Hindlimb muscle (tissue), 1 donor: Measurements from ENCODE around the gene KLHL30. TPM values are rescaled to one million over a fixed set of nuclear protein-coding genes. Genes with fewer than 3 reads are reported as not detected.
"Not testable (repeated sequence)": the region's sequence is repeated elsewhere in the genome, so short reads cannot be mapped to it uniquely, and the experiment has no call there.

Experiments
- DNase-seq: peaks from one replicate; pipeline ENCODE4 v3.0.0-alpha.2; 2013
- polyA plus RNA-seq: library from polyadenylated mRNA; unstranded; fragments of 120-200 nt; gene quantifications from one replicate; pipeline ENCODE4 v1.2.1, GENCODE V29; 2013; ENCODE audit not compliant: insufficient read length

KLHL30 gene
- polyA plus RNA-seq, 1 donor, result 25.9 TPM

DNA sequence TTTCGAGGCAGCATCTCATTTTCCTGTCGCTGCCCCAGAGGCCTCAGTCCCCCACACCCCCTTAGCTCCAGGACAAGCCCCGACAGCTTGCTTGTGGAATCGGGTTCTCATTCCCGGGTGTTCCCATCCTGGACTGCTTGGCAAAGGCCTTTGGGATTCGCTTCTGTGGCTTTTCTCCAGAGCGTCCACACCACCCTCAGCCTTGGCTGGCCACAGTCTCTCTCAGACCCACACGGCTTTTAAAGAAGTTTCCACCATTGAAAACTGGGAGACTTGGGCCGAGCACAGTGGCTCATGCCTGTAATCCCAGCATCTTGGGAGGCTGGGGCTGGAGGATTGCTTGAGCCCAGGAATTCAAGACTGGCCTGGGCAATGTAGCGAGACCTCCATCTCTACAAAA lies 35.6 kb upstream of the KLHL30 start:
- DNase-seq, result no peak

DNA sequence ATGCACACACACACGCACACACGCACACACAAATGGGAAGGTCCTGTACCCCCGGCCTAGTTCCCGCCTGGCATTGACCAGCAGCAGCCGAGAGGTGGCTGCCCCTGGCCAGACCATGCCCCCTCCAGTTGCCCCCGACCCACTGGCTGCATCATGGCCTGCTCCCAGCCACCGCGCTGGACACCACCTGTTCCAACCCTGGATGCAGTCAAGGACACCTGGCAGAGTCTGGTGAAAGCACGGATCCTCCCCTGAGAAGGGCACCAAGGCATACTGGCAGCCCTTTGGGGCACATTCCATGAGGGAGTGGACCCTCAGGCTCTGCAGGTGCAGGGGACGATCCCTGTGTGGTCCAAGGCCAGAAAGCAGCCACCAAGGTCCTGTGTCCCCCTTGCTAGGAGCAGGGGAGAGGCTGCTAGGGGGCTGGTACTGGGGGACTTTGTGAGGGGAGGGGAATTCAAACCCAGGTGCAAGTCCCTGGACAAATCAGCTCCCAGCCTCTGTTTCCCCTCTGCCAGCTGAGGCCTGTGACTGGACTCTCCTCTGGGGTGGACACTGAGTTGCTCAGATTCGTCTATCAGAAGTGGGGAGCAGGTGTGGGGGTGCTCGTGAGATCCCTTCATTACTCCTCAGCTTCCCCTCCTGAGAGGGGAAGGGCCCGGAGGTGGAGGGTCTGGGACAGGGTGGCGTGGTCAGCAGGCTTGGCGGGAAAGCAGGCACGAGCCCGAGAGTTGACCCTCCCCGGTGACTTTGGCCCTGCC lies 34.8 kb upstream of the KLHL30 start:
- no peak for DNase-seq

DNA sequence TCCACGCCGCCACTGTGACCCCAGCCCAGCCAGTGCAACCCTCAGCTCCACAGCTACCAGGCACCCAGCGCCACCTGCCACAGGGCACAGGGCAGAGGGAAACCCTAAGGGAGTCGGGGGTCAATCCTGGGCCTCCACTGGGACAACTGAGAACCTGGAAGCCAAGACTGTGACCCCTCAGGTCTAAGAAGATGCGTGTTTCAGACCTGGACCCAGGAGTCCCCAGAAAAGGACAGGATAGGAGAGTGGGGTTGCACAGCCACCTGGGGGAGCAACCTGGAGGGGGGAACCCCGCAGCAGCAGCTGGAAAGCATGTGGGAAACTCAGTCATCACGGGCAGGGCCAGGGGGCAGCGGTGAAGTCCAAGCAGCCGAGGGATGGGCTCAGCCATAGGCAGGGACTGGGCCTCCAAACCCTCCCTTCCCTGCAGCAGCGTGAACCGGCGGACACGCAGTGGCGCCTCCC lies 34.2 kb upstream of the KLHL30 start:
- DNase-seq, result no peak

DNA sequence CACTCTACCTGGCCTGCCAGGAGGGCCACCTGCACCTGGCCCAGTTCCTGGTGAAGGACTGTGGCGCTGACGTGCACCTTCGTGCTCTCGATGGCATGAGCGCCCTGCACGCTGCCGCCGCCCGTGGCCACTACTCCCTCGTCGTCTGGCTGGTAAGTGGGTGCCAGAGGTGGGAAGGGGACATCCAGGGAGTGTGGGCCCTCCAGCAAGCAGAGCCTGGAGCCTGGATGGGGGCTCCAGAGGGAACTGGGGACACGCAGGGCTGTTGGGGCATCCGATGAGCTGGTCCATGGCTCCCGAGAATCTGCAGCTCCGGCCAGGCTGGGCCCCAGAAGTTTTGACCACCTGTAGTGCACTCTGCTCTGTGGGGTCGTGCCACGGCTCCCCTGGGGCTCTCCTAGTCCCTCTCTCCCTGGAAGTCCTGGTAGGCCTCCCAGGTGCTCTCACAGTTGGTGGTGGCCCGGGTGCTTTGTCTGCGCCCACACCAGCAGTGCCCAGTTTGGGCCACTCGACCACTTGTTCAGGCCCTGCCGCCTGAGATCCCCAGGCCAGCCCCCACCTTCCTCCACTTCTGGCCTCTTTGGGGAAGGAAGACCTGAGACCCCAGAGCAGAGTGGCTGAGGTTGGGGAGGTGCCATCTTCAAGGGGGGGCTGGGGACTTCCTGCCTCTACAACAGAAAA lies 33.6 kb upstream of the KLHL30 start:
- no peak for DNase-seq

DNA sequence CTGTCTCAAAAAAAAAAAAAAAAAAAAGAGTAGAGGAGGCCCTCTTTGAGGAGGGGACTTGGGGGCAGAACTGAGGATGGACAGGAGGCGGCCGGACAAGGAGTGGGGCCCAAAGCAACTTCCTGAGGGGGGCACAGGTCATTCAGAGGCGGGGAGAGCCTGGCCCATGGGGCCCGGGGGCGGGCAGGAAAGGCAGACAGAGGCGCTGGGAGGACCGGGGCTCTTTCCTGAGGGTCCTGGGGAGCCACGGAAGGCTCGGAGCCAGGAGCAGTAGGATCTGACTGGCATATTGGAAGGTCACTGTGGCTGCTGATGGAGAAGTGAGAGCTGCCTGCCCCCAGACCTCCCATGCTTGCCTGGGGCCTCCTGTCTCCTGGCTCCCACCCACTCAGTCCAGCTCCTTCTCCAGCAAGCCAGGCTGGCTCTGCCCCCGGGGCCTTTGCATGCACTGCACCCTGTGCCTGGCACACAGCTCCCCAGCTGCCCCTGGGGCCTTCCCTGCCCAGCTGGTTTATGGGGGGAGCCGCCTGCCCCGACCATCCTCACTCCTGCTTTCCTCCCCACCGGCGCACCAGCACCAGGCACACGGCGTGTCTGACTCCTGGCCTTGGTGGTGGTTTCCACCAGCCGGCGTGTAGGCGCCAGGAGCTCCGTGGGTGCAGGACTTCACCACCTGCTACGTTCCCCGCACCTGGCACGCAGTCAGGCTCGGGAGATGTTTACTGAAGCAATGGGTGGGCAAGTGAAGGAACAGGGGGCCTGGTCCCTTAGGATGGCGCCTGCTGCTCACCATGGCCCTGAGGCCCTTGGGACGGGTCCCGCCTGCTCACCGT lies 32.7 kb upstream of the KLHL30 start:
- DNase-seq, result no peak

DNA sequence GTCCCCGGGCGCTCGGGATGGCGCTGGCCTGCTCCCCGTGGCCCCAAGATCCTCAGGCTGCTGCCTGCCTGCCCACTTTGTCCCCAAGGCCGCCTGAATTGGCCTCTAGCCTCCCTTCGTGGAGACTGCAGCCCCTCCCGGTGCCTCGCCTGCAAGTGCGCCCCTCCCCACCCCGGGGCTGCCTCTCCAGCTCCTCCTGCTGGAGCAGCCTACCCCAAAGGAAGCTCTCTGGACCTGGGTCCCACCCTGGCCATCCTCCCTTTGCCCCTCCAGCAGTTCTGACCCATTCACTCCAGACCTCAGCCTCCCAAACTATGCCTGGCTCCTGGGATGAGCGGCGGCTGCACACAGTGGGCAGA lies 32.1 kb upstream of the KLHL30 start:
- DNase-seq, result no peak

DNA sequence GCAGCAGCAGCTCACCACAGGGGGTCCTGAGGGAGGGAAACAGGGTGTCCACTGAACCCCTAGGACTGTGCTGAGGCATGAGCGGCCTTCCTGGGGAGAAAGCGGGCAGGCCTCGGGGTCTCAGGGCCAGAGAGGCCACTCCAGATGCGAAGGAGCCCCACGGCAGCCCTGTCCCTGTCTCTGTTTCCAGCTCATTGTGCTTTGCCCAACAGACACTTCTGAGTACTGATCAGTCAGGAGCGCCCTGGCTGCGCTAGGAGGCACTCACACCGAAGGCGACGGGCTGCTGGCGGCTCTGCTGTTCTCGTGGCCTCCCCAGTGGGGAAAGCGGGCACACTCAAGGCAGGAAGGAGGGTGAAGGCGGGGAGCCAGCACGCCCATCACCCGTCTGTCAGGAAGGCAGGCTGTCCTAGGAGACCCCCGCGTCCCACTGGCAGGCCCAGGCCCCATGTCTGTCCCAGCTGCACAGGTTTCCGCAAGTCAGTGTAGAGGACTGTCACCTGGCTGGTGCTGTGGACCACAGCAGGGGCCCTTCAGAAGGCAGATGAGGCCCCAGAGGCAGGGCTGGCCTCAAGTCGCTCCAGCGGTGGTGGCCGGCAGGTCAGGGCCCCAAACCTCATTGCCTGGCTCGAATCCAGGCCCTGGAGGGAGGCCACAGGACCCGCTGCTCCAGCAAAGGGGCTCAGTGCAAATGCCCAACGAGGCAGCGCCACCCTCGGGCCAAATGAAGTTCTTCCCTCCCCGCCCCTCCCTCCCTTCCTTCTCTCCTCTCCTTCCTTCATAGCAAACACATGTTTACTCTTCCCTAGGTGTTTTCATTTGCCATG lies 31.6 kb upstream of the KLHL30 start:
- no peak for DNase-seq

DNA sequence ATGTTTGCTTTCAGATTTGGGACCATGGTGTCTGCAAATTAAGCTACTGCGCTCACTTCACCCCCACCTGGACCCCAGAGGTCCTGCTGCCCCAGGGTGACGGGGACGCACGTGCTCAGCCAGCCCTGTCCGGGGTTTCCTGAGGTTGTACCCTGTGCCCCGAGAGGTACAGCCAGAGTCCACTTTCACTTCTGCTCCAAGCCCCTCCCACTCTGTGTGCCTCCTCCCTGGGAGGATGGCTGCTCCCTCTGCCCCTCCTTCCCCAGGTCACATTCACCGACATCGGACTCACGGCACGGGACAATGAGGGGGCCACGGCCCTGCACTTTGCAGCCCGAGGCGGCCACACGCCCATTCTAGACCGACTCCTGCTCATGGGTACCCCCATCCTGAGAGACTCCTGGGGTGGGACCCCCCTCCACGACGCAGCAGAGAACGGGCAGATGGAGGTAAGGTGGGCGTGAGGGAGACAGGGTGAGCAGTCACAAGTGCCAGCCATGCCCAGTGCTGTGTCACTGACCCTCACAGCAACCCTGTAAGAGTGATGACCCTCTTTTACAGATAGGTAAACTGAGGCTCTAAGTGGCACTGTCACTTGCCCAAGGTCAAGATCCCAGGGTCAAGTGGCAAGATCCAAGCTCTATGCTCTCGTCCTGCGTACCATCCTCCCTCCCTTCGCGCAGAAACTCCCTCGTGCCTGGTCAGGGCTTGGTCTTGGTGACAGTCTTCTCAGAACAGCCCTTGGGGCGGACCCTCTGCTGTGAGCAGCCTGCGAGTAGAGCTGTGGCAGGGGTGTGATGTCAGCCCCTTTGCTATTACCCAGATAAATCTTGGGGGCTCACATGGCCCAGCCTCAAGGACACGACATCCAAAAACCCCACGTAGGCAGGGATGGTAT lies 30.7 kb upstream of the KLHL30 start:
- DNase-seq, result no peak

DNA sequence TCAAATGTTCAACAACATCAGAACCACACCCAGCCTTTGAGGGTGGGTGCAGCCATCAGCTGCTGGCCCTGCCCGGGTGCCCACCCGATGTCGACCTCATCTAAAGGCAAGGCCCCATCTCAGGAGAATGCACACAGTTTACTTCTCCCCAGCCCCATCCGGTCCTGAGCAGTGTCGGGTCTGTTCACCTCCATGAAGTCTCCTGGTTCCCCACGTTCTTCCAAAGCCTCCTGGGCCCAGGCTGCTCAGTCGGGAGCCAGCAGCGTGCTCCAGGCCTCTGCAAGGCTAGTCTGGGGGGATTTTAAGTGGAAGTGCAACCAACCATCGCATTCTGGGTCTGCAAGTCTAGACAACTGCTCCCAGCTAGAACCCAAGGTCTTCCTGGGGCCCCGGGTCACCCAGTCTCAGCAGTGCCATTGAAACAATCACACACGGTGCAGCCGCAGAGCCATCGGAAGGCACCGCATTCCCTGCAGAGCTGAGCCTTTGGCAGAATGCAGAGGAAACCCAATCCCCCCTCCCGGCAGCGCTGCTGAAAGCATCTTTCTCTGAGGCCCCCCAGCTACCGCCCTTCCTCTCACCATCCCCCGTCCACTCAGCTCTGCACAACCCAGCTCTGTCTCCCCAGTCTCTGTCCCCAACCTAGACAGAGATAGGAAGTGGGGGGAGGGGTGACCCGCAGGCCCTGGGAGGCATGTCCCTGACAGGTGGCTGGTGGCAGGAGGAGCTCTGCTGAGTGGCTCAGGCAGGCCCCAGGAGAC lies 29.9 kb upstream of the KLHL30 start:
- no peak for DNase-seq

DNA sequence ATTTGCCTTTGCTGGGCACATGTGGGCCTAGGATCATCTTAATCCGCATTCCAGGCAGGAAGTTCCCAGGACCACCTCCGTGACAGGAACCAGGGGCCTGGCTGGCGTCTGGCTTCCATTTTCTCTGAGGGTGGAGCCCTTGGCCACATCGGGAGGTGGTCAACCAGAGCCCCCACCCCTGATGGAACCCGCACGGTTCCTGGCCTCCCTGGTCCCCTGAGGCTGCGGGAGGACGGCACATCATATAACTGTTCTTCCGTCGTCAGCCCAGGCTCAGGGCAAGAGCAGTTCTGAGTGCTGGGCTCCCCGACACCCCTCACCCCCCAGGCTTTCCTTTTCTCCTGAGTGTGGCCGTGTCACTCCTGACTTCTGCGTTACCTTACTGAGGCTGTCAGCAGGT lies 24.9 kb upstream of the KLHL30 start:
- no peak for DNase-seq

DNA sequence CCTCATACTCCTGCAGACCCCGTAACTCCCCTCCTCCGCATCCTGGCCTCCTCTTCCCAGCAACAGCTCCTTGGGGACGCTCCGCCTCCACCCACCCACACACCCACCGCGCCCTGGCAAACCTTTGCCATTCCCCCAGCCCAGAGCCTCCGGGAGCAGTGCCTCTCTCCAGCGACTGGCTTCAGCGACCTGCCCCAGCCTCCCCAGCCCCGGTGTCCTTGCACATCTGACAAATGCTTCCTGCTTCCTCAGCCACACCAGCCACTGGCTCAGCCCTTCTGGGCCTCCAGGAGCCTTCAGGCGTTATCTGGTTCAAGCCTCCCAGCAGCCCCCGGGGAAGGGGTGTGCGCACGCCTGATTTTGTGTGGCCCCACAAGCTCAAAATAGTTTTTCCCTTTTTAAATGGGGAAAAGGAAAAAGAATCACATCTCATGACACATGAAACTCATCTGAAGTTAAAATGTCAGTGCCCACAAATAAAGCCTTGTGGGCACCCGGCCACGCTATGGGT lies 24.1 kb upstream of the KLHL30 start:
- no peak for DNase-seq

DNA sequence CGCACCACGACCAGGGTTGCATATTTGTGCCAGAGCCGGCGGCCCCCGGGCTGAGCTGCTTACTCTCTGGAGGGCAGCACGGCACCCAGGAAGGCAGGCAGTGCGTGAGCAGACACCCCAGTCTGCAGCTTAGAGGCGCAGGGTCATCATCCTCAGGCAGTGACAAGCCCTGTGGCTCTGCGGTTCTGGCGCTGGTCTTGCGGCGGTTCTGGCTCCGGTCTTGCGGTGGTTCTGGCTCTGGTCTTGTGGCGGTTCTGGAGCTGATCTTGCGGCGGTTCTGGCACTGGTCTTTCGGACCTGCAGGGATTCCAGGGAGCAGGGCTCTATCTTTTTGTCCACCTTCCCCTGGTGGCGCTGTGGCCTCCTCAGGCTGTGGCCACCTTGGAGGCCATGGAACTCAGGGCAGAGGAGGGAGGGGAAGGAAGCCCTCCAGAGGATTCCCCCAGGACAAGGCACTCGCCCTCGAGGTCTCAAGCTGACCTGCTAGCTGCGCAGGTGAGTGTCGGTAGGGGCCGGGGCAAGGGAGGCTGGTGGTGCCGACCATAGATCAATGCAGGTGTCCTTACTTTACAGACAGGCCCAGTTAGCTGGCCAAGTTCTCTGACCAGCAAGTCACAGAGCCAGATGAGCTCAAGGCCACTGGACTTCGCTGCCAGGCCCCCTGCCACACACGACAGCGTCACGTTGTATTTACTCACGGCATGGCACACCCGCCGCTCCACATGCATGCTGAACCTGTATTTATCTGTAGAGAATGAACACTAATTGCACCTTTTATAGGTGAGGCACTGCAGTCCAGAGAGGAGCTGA lies 23.4 kb upstream of the KLHL30 start:
- no peak for DNase-seq

DNA sequence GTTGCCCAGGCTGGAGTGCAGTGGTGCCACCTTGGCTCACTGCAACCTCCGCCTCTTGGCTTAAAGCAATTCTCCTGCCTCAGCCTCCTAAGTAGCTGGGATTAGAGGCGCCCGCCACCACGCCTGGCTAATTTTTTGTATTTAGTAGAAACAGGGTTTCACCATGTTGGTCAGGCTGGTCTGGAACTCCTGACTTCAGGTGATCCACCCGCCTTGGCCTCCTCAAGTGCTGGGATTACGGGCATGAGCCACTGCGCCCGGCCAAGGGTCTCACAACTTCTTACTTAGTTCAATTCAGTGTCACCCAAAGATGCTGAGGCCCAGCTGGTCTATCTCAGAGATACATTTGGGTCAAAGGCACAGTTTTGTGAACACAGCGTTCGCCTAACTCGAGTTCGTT lies 22.8 kb upstream of the KLHL30 start:
- not testable (repeated sequence) for DNase-seq

DNA sequence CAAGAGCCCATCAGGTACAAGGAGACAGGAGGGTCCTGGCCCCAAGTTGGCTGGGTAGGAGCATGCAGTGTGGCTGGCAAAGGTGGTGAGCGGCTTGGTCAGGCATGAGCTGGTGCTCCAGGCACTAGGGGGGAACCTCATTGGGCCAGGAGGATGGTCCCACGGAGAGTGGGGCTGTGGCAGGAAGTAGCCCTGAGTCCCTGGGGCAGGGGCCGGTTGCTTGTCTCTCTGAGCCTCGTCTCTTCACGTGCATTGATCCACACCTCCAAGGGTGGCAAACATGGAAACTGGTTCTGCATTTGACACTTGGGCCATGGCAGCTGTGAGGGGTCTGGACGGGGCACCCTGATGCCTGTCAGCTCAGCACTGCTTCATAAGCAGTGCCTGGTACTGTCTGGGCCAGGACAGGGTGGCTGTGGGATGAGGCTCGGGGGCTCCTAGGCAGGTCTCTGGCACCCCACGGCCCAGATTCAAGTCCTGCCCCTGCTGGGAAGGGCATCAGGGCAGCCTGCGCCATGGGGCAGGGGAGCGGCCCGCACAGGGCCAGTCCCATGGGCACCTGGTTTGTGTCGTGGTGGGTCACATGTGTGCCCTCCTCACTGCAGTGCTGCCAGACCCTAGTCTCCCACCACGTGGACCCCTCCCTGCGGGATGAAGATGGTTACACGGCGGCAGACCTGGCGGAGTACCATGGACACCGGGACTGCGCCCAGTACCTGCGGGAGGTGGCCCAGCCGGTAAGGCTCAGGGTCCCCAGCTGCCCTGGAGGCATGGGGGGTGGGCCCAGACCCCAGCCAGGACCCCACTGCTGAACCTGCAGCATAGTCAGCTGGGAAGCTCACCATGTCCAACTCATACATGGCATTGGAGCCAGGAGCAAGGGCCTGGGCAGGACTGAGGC lies 21.9 kb upstream of the KLHL30 start:
- DNase-seq, result no peak

DNA sequence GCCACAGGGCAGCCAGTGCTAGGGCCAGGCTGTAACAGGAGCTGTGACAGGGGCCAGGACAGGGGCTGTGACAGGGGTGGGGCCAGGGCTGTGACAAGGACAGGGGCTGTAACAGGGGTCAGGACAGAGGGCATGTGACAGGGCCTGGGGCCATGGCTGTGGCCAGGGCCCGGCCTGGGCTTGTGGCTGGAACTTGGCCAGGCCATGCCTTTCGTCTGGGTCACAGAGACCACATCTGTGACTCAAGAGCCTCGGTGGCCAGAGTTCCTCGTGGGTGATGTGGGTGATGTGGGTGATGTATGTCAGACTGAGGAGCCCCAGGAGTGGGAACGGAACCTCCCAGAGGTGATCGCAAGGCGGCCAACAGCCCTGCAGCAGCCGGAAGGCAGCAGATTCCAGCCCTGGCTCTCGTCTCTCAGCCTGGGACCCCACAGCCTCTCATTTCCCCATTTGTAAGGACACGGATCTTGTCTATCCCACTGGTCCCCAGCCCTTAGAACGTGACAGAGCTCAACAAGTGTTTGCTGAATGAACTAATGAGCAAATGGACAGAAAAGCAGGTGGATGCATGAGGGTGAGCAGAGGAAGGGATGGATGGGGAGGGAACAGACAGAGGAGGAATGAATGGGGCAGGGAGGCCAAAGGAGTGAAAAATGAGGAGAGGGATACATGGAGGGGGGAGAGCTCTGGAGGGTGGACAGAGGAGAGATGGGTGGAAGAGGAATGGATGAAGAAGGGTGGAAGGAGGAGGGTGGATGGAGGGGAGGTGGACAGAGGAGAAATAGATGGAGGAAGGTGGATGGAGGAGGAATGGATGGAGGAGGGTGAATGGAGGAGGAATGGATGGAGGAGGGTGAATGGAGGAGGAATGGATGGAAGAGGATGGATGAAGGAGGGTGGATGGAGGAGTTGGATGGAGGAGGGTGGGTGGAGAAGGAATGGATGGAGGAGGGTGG lies 21.0 kb upstream of the KLHL30 start:
- no peak for DNase-seq

DNA sequence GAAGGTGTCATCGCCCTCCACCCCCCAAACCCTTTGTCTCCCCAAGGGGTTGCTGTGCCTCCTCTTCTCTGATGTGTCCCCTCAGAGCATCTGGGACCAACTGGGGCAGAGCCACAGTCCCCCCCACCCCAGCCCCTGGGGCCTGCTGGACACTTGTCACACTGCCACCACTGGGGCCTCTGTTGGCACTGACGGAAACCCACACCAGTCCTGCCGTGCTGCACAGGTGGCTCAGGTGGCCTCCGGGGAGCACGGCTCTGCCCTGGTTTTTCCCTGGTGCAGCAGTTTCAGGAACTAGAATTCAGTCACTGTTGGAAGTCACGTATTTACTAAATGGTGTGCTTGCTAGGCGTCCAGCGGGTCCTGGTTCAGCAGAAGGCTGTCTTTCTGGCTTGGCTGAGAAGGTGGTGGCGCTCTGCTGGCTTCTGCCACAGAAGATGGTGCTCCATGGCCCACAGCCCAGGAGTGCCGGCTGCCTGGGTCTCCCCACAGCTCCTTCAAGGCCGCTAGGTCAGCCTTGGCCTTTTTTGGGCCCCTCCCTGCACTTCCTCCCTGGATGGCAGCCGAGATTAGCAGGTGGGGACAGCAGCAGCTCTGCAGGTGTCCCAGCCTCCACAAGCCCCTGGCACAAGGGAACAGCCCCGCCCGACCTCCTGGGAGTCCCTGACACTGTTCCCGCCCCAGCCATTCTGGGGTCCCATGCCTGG lies 18.6 kb upstream of the KLHL30 start:
- DNase-seq, result no peak
